HEK293 (cell line): ENCODE results near the gene C2orf81.
A peak's percentile ranks its signal among the peaks of the same experiment; 100 is the strongest.

Experiments used
- CTCF ChIP-seq: fragments of 450-650 bp; formaldehyde crosslinking; IDR thresholded peaks from 2 replicates; pipeline ENCODE4 v1.5.1; 2016; ENCODE audit warnings: missing biosample characterization, missing genetic modification characterization
- EGR2 ChIP-seq: fragments of 450-650 bp; formaldehyde crosslinking; IDR thresholded peaks from 2 replicates; pipeline ENCODE4 v1.5.1; 2016; ENCODE audit warnings: low read depth, missing biosample characterization, missing genetic modification characterization
- KLF1 ChIP-seq: fragments of 450-650 bp; formaldehyde crosslinking; IDR thresholded peaks from 2 replicates; pipeline ENCODE4 v1.5.1; 2016; ENCODE audit warnings: missing biosample characterization, missing genetic modification characterization
- KLF16 ChIP-seq: fragments of 450-650 bp; formaldehyde crosslinking; IDR thresholded peaks from 2 replicates; pipeline ENCODE4 v1.5.1; 2017; ENCODE audit warnings: missing biosample characterization, missing genetic modification characterization
- KLF9 ChIP-seq: fragments of 450-650 bp; formaldehyde crosslinking; IDR thresholded peaks from 2 replicates; pipeline ENCODE4 v1.5.1; 2016; ENCODE audit warnings: missing biosample characterization, missing genetic modification characterization, low read depth
- PATZ1 ChIP-seq: fragments of 450-650 bp; formaldehyde crosslinking; IDR thresholded peaks from 2 replicates; pipeline ENCODE4 v1.5.1; 2016; ENCODE audit warnings: missing biosample characterization, missing genetic modification characterization
- PBX3 ChIP-seq: sonication (generic); formaldehyde crosslinking; IDR thresholded peaks from 2 replicates; pipeline ENCODE4 v1.8.1; 2022; ENCODE audit warnings: mild to moderate bottlenecking, moderate library complexity, missing genetic modification reagents
- PRDM10 ChIP-seq: fragments of 450-650 bp; formaldehyde crosslinking; IDR thresholded peaks from 2 replicates; pipeline ENCODE4 v1.5.1; 2016; ENCODE audit warnings: missing biosample characterization, missing genetic modification characterization
- ZBTB26 ChIP-seq: fragments of 450-650 bp; formaldehyde crosslinking; optimal IDR thresholded peaks from 2 replicates; pipeline ENCODE3; 2016; ENCODE audit warnings: missing biosample characterization, mild to moderate bottlenecking, missing genetic modification characterization
- ZBTB7A ChIP-seq: fragments of 450-650 bp; formaldehyde crosslinking; IDR thresholded peaks from 2 replicates; pipeline ENCODE4 v1.5.1; 2016; ENCODE audit warnings: low read depth, missing biosample characterization, missing genetic modification characterization
- ZBTB8A ChIP-seq: fragments of 450-650 bp; formaldehyde crosslinking; IDR thresholded peaks from 2 replicates; pipeline ENCODE4 v1.5.1; 2016; ENCODE audit warnings: missing biosample characterization, missing genetic modification characterization
- ZEB2 ChIP-seq: fragments of 450-650 bp; formaldehyde crosslinking; IDR thresholded peaks from 2 replicates; pipeline ENCODE4 v1.5.1; 2016; ENCODE audit warnings: missing biosample characterization, missing genetic modification characterization
- ZFP69B ChIP-seq: fragments of 450-650 bp; formaldehyde crosslinking; IDR thresholded peaks from 2 replicates; pipeline ENCODE4 v1.5.1; 2016; ENCODE audit warnings: missing biosample characterization, missing genetic modification characterization
- ZNF112 ChIP-seq: fragments of 450-650 bp; formaldehyde crosslinking; IDR thresholded peaks from 2 replicates; pipeline ENCODE4 v1.5.0; 2017; ENCODE audit warnings: missing biosample characterization, missing genetic modification characterization
- ZNF121 ChIP-seq: fragments of 450-650 bp; formaldehyde crosslinking; IDR thresholded peaks from 2 replicates; pipeline ENCODE4 v1.5.1; 2016; ENCODE audit warnings: missing biosample characterization, missing genetic modification characterization
- ZNF366 ChIP-seq: fragments of 450-650 bp; formaldehyde crosslinking; conservative IDR thresholded peaks from 2 replicates; pipeline ENCODE4 v1.5.1; 2016; ENCODE audit warnings: missing biosample characterization, missing genetic modification characterization
- ZNF394 ChIP-seq: fragments of 450-650 bp; formaldehyde crosslinking; IDR thresholded peaks from 2 replicates; pipeline ENCODE4 v1.5.1; 2016; ENCODE audit warnings: missing biosample characterization, missing genetic modification characterization, mild to moderate bottlenecking, moderate library complexity, borderline replicate concordance
- ZNF398 ChIP-seq: fragments of 450-650 bp; formaldehyde crosslinking; IDR thresholded peaks from 2 replicates; pipeline ENCODE4 v1.5.1; 2017; ENCODE audit warnings: missing biosample characterization, missing genetic modification characterization
- ZNF449 ChIP-seq: fragments of 450-650 bp; formaldehyde crosslinking; IDR thresholded peaks from 2 replicates; pipeline ENCODE4 v1.5.1; 2017; ENCODE audit warnings: missing biosample characterization, mild to moderate bottlenecking, missing genetic modification characterization, moderate library complexity
- ZNF501 ChIP-seq: fragments of 450-650 bp; formaldehyde crosslinking; IDR thresholded peaks from 2 replicates; pipeline ENCODE4 v1.5.1; 2016; ENCODE audit warnings: missing biosample characterization, missing genetic modification characterization
- ZNF76 ChIP-seq: fragments of 450-650 bp; formaldehyde crosslinking; IDR thresholded peaks from 2 replicates; pipeline ENCODE4; 2016; ENCODE audit warnings: low read depth, missing biosample characterization, missing genetic modification characterization, borderline replicate concordance
- ZNF785 ChIP-seq: fragments of 450-650 bp; formaldehyde crosslinking; IDR thresholded peaks from 2 replicates; pipeline ENCODE4 v1.5.1; 2016; ENCODE audit warnings: missing biosample characterization, missing genetic modification characterization
- ZNF837 ChIP-seq: fragments of 450-650 bp; formaldehyde crosslinking; IDR thresholded peaks from 2 replicates; pipeline ENCODE4 v1.5.1; 2016; ENCODE audit warnings: missing biosample characterization, missing genetic modification characterization
- ZNF843 ChIP-seq: fragments of 450-650 bp; formaldehyde crosslinking; IDR thresholded peaks from 2 replicates; pipeline ENCODE4 v1.5.1; 2016; ENCODE audit warnings: missing biosample characterization, missing genetic modification characterization
- ZXDB ChIP-seq: fragments of 450-650 bp; formaldehyde crosslinking; IDR thresholded peaks from 2 replicates; pipeline ENCODE4 v1.5.1; 2016; ENCODE audit warnings: missing biosample characterization, missing genetic modification characterization

The C2orf81 gene

GRCh38 chr2:74441690-74442482 lies 20.5 kb upstream of the C2orf81 start, which contains the start of gene RTKN (continued):
- TF ChIP-seq PRDM10 (tag by site-specific recombination), result peak; percentile 80
- peak; percentile 39; the same call in 1 of the 2 replicates for TF ChIP-seq ZNF366
- 0 out of 2 replicates have a peak, but pooled peaks have one; percentile 33 for TF ChIP-seq ZNF449 (tag by site-specific recombination)
- TF ChIP-seq ZXDB (tag by site-specific recombination), result peak; percentile 84
- TF ChIP-seq ZBTB7A, result no peak
- peak; percentile 63; the same call in 1 of the 2 replicates for TF ChIP-seq KLF9 (tag by site-specific recombination)
- 0 out of 2 replicates have a peak, but pooled peaks have one; percentile 27 for TF ChIP-seq ZNF398 (tag by site-specific recombination)
- no peak for TF ChIP-seq ZFP69B (tag by site-specific recombination)
- TF ChIP-seq CTCF (tag by site-specific recombination), result 0 out of 2 replicates have a peak, but pooled peaks have one; percentile 31
- TF ChIP-seq ZNF112 (tag by site-specific recombination), result no peak
- peak; percentile 79 for TF ChIP-seq PATZ1 (tag by site-specific recombination)
- TF ChIP-seq ZNF76 (tag by site-specific recombination), result peak; percentile 93
- TF ChIP-seq ZEB2, result peak; percentile 59
- TF ChIP-seq ZBTB26 (tag by site-specific recombination), result peak; percentile 93
- peak; percentile 16; the same call in 1 of the 2 replicates for TF ChIP-seq ZNF394 (tag by site-specific recombination)
- 0 out of 2 replicates have a peak, but pooled peaks have one; percentile 11 for TF ChIP-seq ZNF843 (tag by site-specific recombination)
- 0 out of 2 replicates have a peak, but pooled peaks have one; percentile 64 for TF ChIP-seq ZNF121
- peak; percentile 53; the same call in 1 of the 2 replicates for TF ChIP-seq KLF16
- TF ChIP-seq ZBTB8A (tag by site-specific recombination), result peak; percentile 10; the same call in 1 of the 2 replicates
- peak; percentile 41; the same call in 1 of the 2 replicates for TF ChIP-seq ZNF501 (tag by site-specific recombination)
- no peak for TF ChIP-seq ZNF785 (tag by site-specific recombination)
- peak; percentile 70 for TF ChIP-seq EGR2 (tag by site-specific recombination)
- peak; percentile 61 for TF ChIP-seq KLF1 (tag by site-specific recombination)
- TF ChIP-seq ZNF837 (tag by site-specific recombination), result no peak
- peak; percentile 55 for TF ChIP-seq PBX3 (CRISPR knock-in tag)
